ENCODE measurements around the gene ATP6V1B1. TPM values are rescaled to one million over a fixed set of nuclear protein-coding genes. Genes with fewer than 3 reads are reported as not detected.

The ATP6V1B1 gene
- total RNA-seq, 2 donors from 2014 or later: 0.11 TPM; not detected in 1

- DNase-seq (ENCODE audit: low spot score in 2 of 2): no peak
- no peak overlapping the region for H3K27ac Mint-ChIP-seq
- no peaks in the 10 kb centered on the region for H3K36me3 Mint-ChIP-seq
- no peak for ATAC-seq
- no peaks in the 10 kb centered on the region for H3K9me3 Mint-ChIP-seq
Measured at GRCh38 chr2:70918016-70918415, 17.7 kb upstream of the ATP6V1B1 start.

- peak in 1 of 2 donors; percentile 89 for DNase-seq (ENCODE audit: low spot score in 2 of 2)
- Mint-ChIP-seq H3K27ac (no peak overlapping the region), H3K9me3 (no peaks in the 10 kb centered on the region), H3K36me3 (no peaks in the 10 kb centered on the region)
- peak; percentile 69 to 80 for ATAC-seq
Measured at GRCh38 chr2:70919672-70920366, 15.9 kb upstream of the ATP6V1B1 start.

- Mint-ChIP-seq H3K27ac (no peak overlapping the region), H3K9me3 (no peaks in the 10 kb centered on the region), H3K36me3 (no peaks in the 10 kb centered on the region)
- ATAC-seq (peak in 1 of 2 donors; percentile 18), DNase-seq (ENCODE audit: low spot score in 2 of 2) (no peak)
Measured at GRCh38 chr2:70920367-70920715, 15.4 kb upstream of the ATP6V1B1 start.

- no peaks in the 10 kb centered on the region for H3K36me3 Mint-ChIP-seq
- DNase-seq (ENCODE audit: low spot score in 2 of 2) (no peak), ATAC-seq (no peak)
- H3K27ac Mint-ChIP-seq: no peak overlapping the region
- H3K9me3 Mint-ChIP-seq: no peaks in the 10 kb centered on the region
Measured at GRCh38 chr2:70921031-70921430, 14.7 kb upstream of the ATP6V1B1 start.

GRCh38 chr2:70921839-70922234 is 13.9 kb upstream of the ATP6V1B1 start:
- no peak for ATAC-seq
- H3K9me3 Mint-ChIP-seq: no peaks in the 10 kb centered on the region
- no peak overlapping the region for H3K27ac Mint-ChIP-seq
- H3K36me3 Mint-ChIP-seq: no peaks in the 10 kb centered on the region
- no peak for DNase-seq (ENCODE audit: low spot score in 2 of 2)

- no peak for ATAC-seq
- DNase-seq (ENCODE audit: low spot score in 2 of 2): no peak
- H3K27ac Mint-ChIP-seq: no peak overlapping the region
- H3K9me3 Mint-ChIP-seq: no peaks in the 10 kb centered on the region
- H3K36me3 Mint-ChIP-seq: no peaks in the 10 kb centered on the region
Measured at GRCh38 chr2:70922235-70923234, 13.2 kb upstream of the ATP6V1B1 start.

GRCh38 chr2:70923378-70924015 is 12.2 kb upstream of the ATP6V1B1 start:
- no peak overlapping the region for H3K27ac Mint-ChIP-seq
- H3K9me3 Mint-ChIP-seq: no peaks in the 10 kb centered on the region
- ATAC-seq (peak in 1 of 2 donors; percentile 52), DNase-seq (ENCODE audit: low spot score in 2 of 2) (no peak)
- no peaks in the 10 kb centered on the region for H3K36me3 Mint-ChIP-seq

GRCh38 chr2:70926042-70926441 is 9.7 kb upstream of the ATP6V1B1 start:
- Mint-ChIP-seq H3K36me3 (no peaks in the 10 kb centered on the region), H3K9me3 (no peaks in the 10 kb centered on the region), H3K27ac (no peak overlapping the region)
- no peak for DNase-seq (ENCODE audit: low spot score in 2 of 2)
- ATAC-seq: no peak

GRCh38 chr2:70927138-70927537 is 8.6 kb upstream of the ATP6V1B1 start:
- ATAC-seq: no peak
- Mint-ChIP-seq H3K36me3 (no peaks in the 10 kb centered on the region), H3K27ac (no peak overlapping the region), H3K9me3 (no peaks in the 10 kb centered on the region)
- DNase-seq (ENCODE audit: low spot score in 2 of 2): no peak

GRCh38 chr2:70927641-70928040 is 8.1 kb upstream of the ATP6V1B1 start:
- ATAC-seq (no peak), DNase-seq (ENCODE audit: low spot score in 2 of 2) (no peak)

GRCh38 chr2:70928366-70928765 is 7.3 kb upstream of the ATP6V1B1 start:
- DNase-seq (ENCODE audit: low spot score in 2 of 2) (no peak), ATAC-seq (no peak)
- Mint-ChIP-seq H3K9me3 (no peaks in the 10 kb centered on the region), H3K27ac (no peak overlapping the region), H3K36me3 (no peaks in the 10 kb centered on the region)

More at GRCh38 chr2:70927641-70928040, 8.1 kb upstream of the ATP6V1B1 start:
- H3K27ac Mint-ChIP-seq: no peak overlapping the region
- H3K36me3 Mint-ChIP-seq: no peaks in the 10 kb centered on the region
- no peaks in the 10 kb centered on the region for H3K9me3 Mint-ChIP-seq

- no peak for ATAC-seq
- DNase-seq (ENCODE audit: low spot score in 2 of 2): no peak
- Mint-ChIP-seq H3K27ac (no peak overlapping the region), H3K9me3 (no peaks in the 10 kb centered on the region), H3K36me3 (no peaks in the 10 kb centered on the region)
Measured at GRCh38 chr2:70930371-70931329, 5.0 kb upstream of the ATP6V1B1 start.

GRCh38 chr2:70931376-70932000 is 4.2 kb upstream of the ATP6V1B1 start:
- Mint-ChIP-seq H3K9me3 (no peaks in the 10 kb centered on the region), H3K27ac (no peak overlapping the region), H3K36me3 (no peaks in the 10 kb centered on the region)
- DNase-seq (ENCODE audit: low spot score in 2 of 2) (no peak), ATAC-seq (no peak)

GRCh38 chr2:70932631-70933230 is 3.0 kb upstream of the ATP6V1B1 start:
- DNase-seq (ENCODE audit: low spot score in 2 of 2): no peak
- no peaks in the 10 kb centered on the region for H3K9me3 Mint-ChIP-seq
- H3K27ac Mint-ChIP-seq: no peak overlapping the region
- no peak for ATAC-seq
- no peaks in the 10 kb centered on the region for H3K36me3 Mint-ChIP-seq

- DNase-seq (ENCODE audit: low spot score in 2 of 2): no peak
- Mint-ChIP-seq H3K9me3 (no peaks in the 10 kb centered on the region), H3K27ac (no peak overlapping the region), H3K36me3 (no peaks in the 10 kb centered on the region)
- ATAC-seq: no peak
Measured at GRCh38 chr2:70934981-70935380, 719 bp upstream of the ATP6V1B1 start.

All from activated naive CD4-positive, alpha-beta T cell treated with anti-CD3 and anti-CD28 coated beads, Interleukin-2, amount 50 U/mL, for 72 hours (primary cell).